ENCODE results near the gene ZNF839. TPM values are rescaled to one million over a fixed set of nuclear protein-coding genes. Genes with fewer than 3 reads are reported as not detected.

ZNF839 gene
- total RNA-seq, 1 experiment from 2014 or later = 21.7 TPM

GRCh38 chr14:102333795-102334705 lies 14.5 kb downstream of the ZNF839 start:
- Mint-ChIP-seq H3K9me3 (ENCODE audit: low read depth, unreplicated experiment) (no peaks in the 10 kb centered on the region), H3K36me3 (ENCODE audit: insufficient read depth, unreplicated experiment) (peaks cover 45% of the 10 kb centered on the region), H3K27ac (ENCODE audit: unreplicated experiment) (no peak overlapping the region), H3K27me3 (ENCODE audit: unreplicated experiment) (no peaks in the 10 kb centered on the region), H3K4me3 (ENCODE audit: low read depth, unreplicated experiment) (no peak overlapping the region), H3K4me1 (ENCODE audit: low read depth, unreplicated experiment) (no peaks in the 10 kb centered on the region)
- no peak for DNase-seq
- no TSS peak for BruUV-seq (replicated peaks)
- CTCF ChIA-PET = no interaction called here
- no peak for TF ChIP-seq CTCF (IDR thresholded peaks at IDR 0.05; ENCODE audit: unreplicated experiment)
- intact Hi-C loops (cut with micrococcal nuclease; ENCODE audit: unreplicated experiment) = no loop called here

GRCh38 chr14:102335163-102335562 lies 15.6 kb downstream of the ZNF839 start:
- Mint-ChIP-seq H3K27ac (ENCODE audit: unreplicated experiment) (no peak overlapping the region), H3K4me3 (ENCODE audit: low read depth, unreplicated experiment) (no peak overlapping the region), H3K36me3 (ENCODE audit: insufficient read depth, unreplicated experiment) (peaks cover 45% of the 10 kb centered on the region), H3K9me3 (ENCODE audit: low read depth, unreplicated experiment) (no peaks in the 10 kb centered on the region), H3K27me3 (ENCODE audit: unreplicated experiment) (no peaks in the 10 kb centered on the region), H3K4me1 (ENCODE audit: low read depth, unreplicated experiment) (no peaks in the 10 kb centered on the region)
- CTCF ChIA-PET = interaction anchor here (0.6 kb wide), 1 partner anchor 30 kb away, joined by 4 read pairs; the partner anchor contains the start of gene MOK
- intact Hi-C loops (cut with micrococcal nuclease; ENCODE audit: unreplicated experiment) = no loop called here
- DNase-seq = no peak
- no peak for TF ChIP-seq CTCF (IDR thresholded peaks at IDR 0.05; ENCODE audit: unreplicated experiment)
- no TSS peak for BruUV-seq (replicated peaks)

- Mint-ChIP-seq H3K4me1 (ENCODE audit: low read depth, unreplicated experiment) (no peaks in the 10 kb centered on the region), H3K36me3 (ENCODE audit: insufficient read depth, unreplicated experiment) (peaks cover 49% of the 10 kb centered on the region), H3K27me3 (ENCODE audit: unreplicated experiment) (no peaks in the 10 kb centered on the region), H3K9me3 (ENCODE audit: low read depth, unreplicated experiment) (no peaks in the 10 kb centered on the region), H3K27ac (ENCODE audit: unreplicated experiment) (no peak overlapping the region), H3K4me3 (ENCODE audit: low read depth, unreplicated experiment) (no peak overlapping the region)
- TF ChIP-seq CTCF (IDR thresholded peaks at IDR 0.05; ENCODE audit: unreplicated experiment) = no peak
- no peak for DNase-seq
- no TSS peak for BruUV-seq (replicated peaks)
- intact Hi-C loops (cut with micrococcal nuclease; ENCODE audit: unreplicated experiment) = no loop called here
- CTCF ChIA-PET = no interaction called here
Measured at GRCh38 chr14:102338724-102339123, 19.2 kb downstream of the ZNF839 start.

GRCh38 chr14:102341566-102341965 lies 22.0 kb downstream of the ZNF839 start:
- no TSS peak for BruUV-seq (replicated peaks)
- Mint-ChIP-seq H3K9me3 (ENCODE audit: low read depth, unreplicated experiment) (no peaks in the 10 kb centered on the region), H3K4me1 (ENCODE audit: low read depth, unreplicated experiment) (no peaks in the 10 kb centered on the region), H3K27me3 (ENCODE audit: unreplicated experiment) (no peaks in the 10 kb centered on the region), H3K4me3 (ENCODE audit: low read depth, unreplicated experiment) (no peak overlapping the region), H3K27ac (ENCODE audit: unreplicated experiment) (no peak overlapping the region), H3K36me3 (ENCODE audit: insufficient read depth, unreplicated experiment) (peaks cover 41% of the 10 kb centered on the region)
- no peak for TF ChIP-seq CTCF (IDR thresholded peaks at IDR 0.05; ENCODE audit: unreplicated experiment)
- CTCF ChIA-PET = no interaction called here
- no peak for DNase-seq
- intact Hi-C loops (cut with micrococcal nuclease; ENCODE audit: unreplicated experiment) = no loop called here
